HFFc6 (cell line): ENCODE measurements around the gene NOS1AP. TPM values are rescaled to one million over a fixed set of nuclear protein-coding genes. Genes with fewer than 3 reads are reported as not detected.

Source experiments
- DNase-seq: peaks from one replicate; pipeline ENCODE4 v3.0.0-alpha.2; 2018
- H3K27ac Mint-ChIP-seq: 2 replicates; pipeline ENCODE4 v1.8.0; 2020; ENCODE audit warnings: mild to moderate bottlenecking, mixed read lengths
- H3K27me3 Mint-ChIP-seq: 2 replicates; pipeline ENCODE4 v1.8.0; 2021; ENCODE audit warnings: mild to moderate bottlenecking, moderate library complexity, mixed read lengths; ENCODE audit not compliant: insufficient read depth
- H3K36me3 Mint-ChIP-seq: 2 replicates; pipeline ENCODE4 v1.8.0; 2021; ENCODE audit warnings: low read depth, mixed read lengths
- H3K4me1 Mint-ChIP-seq: 2 replicates; pipeline ENCODE4 v1.8.0; 2020; ENCODE audit warnings: low read depth, mixed read lengths
- H3K4me3 Mint-ChIP-seq: 2 replicates; pipeline ENCODE4 v1.8.0; 2020; ENCODE audit warnings: mild to moderate bottlenecking, moderate library complexity, mixed read lengths
- H3K9me3 Mint-ChIP-seq: 2 replicates; pipeline ENCODE4 v1.8.0; 2020; ENCODE audit warnings: mild to moderate bottlenecking, mixed read lengths
- total RNA-seq, 6 experiments: library from RNA; stranded (reverse); fragmentation: NEBNext Ultra II Directional; extraction: Animal tissue kit (Norgen Biotek cat#: 25700); gene quantifications; 2 replicates in 1 of 6; 3 replicates in 5 of 6; pipeline ENCODE4 v1.2.3, GENCODE V29; 2021
- TF ChIP-seq, protein P1 (sequence below): fragments of 200-600 bp; sonication (generic); IDR thresholded peaks from 2 replicates; pipeline ENCODE4 v1.5.0; 2021; ENCODE audit warnings: antibody characterized with exemption, mild to moderate bottlenecking

The NOS1AP gene
- total RNA-seq, 6 experiments from 2014 or later, result 0.11 to 0.62 (median 0.29) TPM

DNA sequence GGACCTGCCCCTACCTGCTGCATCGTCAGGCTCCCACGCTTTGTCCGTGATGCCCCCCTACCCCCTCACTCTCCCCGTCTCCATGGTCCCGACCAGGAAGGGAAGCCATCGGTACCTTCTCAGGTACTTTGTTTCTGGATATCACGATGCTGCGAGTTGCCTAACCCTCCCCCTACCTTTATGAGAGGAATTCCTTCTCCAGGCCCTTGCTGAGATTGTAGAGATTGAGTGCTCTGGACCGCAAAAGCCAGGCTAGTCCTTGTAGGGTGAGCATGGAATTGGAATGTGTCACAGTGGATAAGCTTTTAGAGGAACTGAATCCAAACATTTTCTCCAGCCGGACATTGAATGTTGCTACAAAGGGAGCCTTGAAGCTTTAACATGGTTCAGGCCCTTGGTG is 298.3 kb downstream of the NOS1AP start:
- Mint-ChIP-seq H3K4me1 (peaks cover 21% of the 10 kb centered on the region), H3K36me3 (no peaks in the 10 kb centered on the region), H3K9me3 (no peaks in the 10 kb centered on the region), H3K27ac (no peak overlapping the region), H3K27me3 (peaks cover 4% of the 10 kb centered on the region), H3K4me3 (peak overlapping the region; percentile 88)
- TF ChIP-seq, protein P1, sequence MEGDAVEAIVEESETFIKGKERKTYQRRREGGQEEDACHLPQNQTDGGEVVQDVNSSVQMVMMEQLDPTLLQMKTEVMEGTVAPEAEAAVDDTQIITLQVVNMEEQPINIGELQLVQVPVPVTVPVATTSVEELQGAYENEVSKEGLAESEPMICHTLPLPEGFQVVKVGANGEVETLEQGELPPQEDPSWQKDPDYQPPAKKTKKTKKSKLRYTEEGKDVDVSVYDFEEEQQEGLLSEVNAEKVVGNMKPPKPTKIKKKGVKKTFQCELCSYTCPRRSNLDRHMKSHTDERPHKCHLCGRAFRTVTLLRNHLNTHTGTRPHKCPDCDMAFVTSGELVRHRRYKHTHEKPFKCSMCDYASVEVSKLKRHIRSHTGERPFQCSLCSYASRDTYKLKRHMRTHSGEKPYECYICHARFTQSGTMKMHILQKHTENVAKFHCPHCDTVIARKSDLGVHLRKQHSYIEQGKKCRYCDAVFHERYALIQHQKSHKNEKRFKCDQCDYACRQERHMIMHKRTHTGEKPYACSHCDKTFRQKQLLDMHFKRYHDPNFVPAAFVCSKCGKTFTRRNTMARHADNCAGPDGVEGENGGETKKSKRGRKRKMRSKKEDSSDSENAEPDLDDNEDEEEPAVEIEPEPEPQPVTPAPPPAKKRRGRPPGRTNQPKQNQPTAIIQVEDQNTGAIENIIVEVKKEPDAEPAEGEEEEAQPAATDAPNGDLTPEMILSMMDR, result no peak
- DNase-seq, result no peak

DNA sequence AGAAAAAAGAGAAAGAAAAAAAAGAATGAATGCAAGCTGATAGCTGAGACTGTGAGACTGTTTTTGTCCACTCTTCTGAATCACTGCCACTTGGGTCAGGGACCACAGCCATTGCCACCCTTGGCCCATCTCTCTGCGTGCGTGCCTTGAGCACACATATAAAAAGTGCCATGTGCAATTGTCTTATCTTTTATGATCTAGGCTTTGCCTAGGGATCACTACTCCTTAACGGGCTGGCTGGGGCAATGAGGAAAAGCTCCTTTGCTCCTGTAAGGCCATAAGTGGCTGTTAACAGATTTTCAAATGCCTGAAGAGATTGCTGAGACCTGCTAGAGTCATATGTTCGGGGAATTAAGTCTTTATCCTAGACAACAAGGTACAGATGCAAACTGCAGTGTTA is 299.0 kb downstream of the NOS1AP start:
- Mint-ChIP-seq H3K27me3 (peaks cover 5% of the 10 kb centered on the region), H3K27ac (no peak overlapping the region), H3K9me3 (no peaks in the 10 kb centered on the region), H3K4me1 (peaks cover 22% of the 10 kb centered on the region), H3K36me3 (no peaks in the 10 kb centered on the region), H3K4me3 (no peak overlapping the region)
- TF ChIP-seq, protein P1, result no peak
- DNase-seq, result no peak

DNA sequence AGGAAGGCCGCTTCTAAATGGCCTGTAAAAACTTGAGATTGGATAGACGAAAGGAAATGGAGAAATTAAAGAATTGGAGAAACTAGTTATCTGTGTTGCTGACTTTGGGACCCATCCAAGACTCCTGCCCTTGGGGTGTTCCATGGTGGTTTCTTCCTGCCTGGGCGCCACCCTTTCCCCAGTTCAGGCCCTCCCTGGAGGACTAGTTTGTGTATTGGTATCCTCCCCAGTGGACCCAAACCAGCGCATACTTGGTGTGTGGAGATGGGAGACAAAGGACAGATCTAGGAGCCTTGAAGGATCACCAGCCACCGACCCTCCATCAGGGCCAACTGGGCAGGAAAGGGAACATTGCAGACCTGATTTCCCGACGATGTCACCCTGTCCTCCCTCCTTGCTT is 300.1 kb downstream of the NOS1AP start:
- Mint-ChIP-seq H3K27ac (no peak overlapping the region), H3K9me3 (no peaks in the 10 kb centered on the region), H3K27me3 (peaks cover 5% of the 10 kb centered on the region), H3K4me1 (peaks cover 28% of the 10 kb centered on the region), H3K4me3 (no peak overlapping the region), H3K36me3 (no peaks in the 10 kb centered on the region)
- DNase-seq, result no peak
- TF ChIP-seq, protein P1, result no peak

DNA sequence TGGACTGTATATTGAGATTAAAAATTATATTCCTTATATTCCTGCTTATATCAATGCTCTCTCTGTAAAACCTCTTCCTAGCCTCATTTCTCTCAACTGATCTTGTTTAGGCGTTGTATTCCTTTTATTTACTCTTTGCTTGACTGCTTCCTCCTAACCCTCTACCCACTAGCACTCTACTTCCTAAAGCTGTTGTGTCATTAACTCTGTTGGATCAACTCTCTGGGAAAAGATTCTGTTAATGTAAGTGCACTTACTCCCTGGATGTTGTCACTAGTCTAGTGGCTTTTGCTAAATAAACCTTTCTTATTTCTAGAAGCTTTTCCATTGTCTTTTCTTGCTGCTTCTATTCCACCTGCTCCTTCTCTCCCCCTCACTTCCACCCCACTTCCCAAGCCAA is 300.7 kb downstream of the NOS1AP start:
- Mint-ChIP-seq H3K4me1 (peaks cover 28% of the 10 kb centered on the region), H3K27me3 (peaks cover 5% of the 10 kb centered on the region), H3K4me3 (no peak overlapping the region), H3K36me3 (no peaks in the 10 kb centered on the region), H3K9me3 (no peaks in the 10 kb centered on the region), H3K27ac (no peak overlapping the region)
- no peak for DNase-seq
- TF ChIP-seq, protein P1, result no peak

DNA sequence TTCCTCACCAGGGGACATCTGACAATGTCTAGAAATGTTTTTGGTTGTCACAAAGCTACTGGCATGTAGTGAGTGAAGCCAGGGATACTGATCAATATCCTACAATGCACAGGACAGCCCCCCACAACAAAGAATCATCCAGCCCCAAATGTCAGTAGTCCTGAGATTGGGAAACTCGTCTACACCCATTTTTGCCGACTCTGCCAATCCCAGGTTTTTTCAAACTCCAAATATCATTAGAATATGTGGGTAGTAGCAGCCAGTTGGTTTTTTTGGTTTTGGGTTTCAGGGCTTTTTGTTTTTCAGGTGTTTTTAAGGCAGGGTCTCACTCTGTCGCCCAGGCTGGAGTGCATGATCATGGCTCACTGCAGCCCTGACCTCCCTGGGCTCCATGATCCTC is 301.2 kb downstream of the NOS1AP start:
- H3K27ac Mint-ChIP-seq, result no peak overlapping the region
- H3K9me3 Mint-ChIP-seq, result no peaks in the 10 kb centered on the region
- peaks cover 5% of the 10 kb centered on the region for H3K27me3 Mint-ChIP-seq
- TF ChIP-seq, protein P1, result no peak
- no peaks in the 10 kb centered on the region for H3K36me3 Mint-ChIP-seq
- no peak for DNase-seq
- no peak overlapping the region for H3K4me3 Mint-ChIP-seq
- peaks cover 28% of the 10 kb centered on the region for H3K4me1 Mint-ChIP-seq

DNA sequence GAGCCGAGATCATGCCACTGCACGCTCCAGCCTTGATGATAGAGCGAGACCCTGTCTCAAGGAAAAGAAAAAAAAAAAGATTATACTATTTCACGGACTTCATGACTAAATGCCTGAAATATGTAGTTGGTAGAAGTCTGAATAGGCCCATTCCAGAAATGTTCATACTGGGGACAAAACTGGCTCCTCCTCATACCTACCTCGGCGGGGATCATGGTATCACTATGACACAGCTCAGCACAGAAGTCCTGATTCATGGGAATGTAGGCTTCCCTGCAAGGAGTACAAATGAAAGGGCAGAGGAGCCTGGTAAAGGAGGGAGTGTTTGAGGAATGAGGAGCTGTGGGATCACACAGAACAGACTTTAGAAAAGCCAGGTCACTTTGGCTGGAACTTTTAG is 302.1 kb downstream of the NOS1AP start:
- no peak overlapping the region for H3K4me3 Mint-ChIP-seq
- DNase-seq, result peak; percentile 48
- peaks cover 25% of the 10 kb centered on the region for H3K4me1 Mint-ChIP-seq
- peaks cover 5% of the 10 kb centered on the region for H3K27me3 Mint-ChIP-seq
- no peaks in the 10 kb centered on the region for H3K36me3 Mint-ChIP-seq
- H3K27ac Mint-ChIP-seq, result peak overlapping the region; percentile 22
- H3K9me3 Mint-ChIP-seq, result no peaks in the 10 kb centered on the region
- TF ChIP-seq, protein P1, result no peak
